HL-60 (cell line): Measurements from ENCODE around the gene POLR3E.
A peak's percentile ranks its signal among the peaks of the same experiment; 100 is the strongest.

Source experiments
- GABPA ChIP-seq: IDR thresholded peaks from 2 replicates; pipeline ENCODE4 v1.6.1; 2012; ENCODE audit warnings: low read depth
- POLR2AphosphoS5 ChIP-seq: IDR thresholded peaks from 2 replicates; pipeline ENCODE4 v1.6.1; 2012; ENCODE audit warnings: low read depth
- REST ChIP-seq: IDR thresholded peaks from 2 replicates; pipeline ENCODE4 v1.6.1; 2012; ENCODE audit warnings: low read depth; ENCODE audit not compliant: insufficient replicate concordance
- SPI1 ChIP-seq: IDR thresholded peaks from 2 replicates; pipeline ENCODE4 v1.6.1; 2012; ENCODE audit warnings: low read depth, mild to moderate bottlenecking, borderline replicate concordance
- TF ChIP-seq, protein P1 (sequence below): IDR thresholded peaks from one replicate; pipeline ENCODE4 v1.5.1; 2011; ENCODE audit warnings: low read length, control low read depth, inconsistent platforms; ENCODE audit not compliant: insufficient read depth

DNA sequence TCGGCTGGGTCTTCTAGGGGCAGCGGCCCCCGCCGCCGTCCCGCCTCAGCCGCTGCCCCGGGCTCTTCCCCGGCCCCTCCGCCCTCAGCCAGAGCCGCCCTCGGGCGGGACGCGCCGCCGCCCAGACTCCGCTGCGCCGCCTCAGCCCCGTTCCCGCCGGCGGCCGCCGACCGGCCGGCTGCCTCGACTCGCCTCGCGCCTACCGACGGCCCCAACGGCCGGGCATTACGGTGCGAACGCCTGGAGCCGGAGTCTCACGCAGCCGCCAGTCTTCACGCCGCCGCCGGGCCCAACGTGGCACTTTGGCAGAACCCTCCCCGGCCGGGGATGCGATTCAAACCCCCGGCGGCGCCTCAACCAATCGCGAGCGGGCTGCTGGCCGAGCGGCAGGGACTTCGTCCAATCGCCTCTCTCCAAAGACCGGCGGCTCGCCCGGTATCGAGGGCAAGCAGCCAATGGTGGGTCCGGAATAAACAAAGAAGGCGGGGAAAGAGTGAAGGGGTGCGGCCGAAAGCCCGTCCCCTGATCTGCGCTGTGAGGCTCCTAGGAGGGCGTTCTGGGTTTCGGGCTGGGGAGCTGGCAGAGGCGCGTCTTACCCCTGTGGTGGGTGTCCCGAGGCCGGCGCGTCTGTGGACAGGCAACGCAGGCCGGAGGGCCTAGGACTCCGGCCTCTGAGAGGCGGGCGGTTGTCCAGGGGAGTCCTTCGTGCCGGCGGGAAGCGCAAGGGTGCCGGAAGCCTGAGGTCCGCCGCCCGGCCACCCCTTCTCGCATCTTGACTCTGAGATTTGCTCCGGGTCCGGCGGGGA is 77.3 kb downstream of the POLR3E start, which contains the start of gene CDR2:
- TF ChIP-seq, protein P1, sequence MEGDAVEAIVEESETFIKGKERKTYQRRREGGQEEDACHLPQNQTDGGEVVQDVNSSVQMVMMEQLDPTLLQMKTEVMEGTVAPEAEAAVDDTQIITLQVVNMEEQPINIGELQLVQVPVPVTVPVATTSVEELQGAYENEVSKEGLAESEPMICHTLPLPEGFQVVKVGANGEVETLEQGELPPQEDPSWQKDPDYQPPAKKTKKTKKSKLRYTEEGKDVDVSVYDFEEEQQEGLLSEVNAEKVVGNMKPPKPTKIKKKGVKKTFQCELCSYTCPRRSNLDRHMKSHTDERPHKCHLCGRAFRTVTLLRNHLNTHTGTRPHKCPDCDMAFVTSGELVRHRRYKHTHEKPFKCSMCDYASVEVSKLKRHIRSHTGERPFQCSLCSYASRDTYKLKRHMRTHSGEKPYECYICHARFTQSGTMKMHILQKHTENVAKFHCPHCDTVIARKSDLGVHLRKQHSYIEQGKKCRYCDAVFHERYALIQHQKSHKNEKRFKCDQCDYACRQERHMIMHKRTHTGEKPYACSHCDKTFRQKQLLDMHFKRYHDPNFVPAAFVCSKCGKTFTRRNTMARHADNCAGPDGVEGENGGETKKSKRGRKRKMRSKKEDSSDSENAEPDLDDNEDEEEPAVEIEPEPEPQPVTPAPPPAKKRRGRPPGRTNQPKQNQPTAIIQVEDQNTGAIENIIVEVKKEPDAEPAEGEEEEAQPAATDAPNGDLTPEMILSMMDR = no peak
- TF ChIP-seq POLR2AphosphoS5 = peak; percentile 56; the same call in 1 of the 2 replicates
- no peak for TF ChIP-seq REST
- TF ChIP-seq GABPA = no peak
- no peak for TF ChIP-seq SPI1
